ENCODE measurements around the gene NPLOC4.

The NPLOC4 gene

DNA sequence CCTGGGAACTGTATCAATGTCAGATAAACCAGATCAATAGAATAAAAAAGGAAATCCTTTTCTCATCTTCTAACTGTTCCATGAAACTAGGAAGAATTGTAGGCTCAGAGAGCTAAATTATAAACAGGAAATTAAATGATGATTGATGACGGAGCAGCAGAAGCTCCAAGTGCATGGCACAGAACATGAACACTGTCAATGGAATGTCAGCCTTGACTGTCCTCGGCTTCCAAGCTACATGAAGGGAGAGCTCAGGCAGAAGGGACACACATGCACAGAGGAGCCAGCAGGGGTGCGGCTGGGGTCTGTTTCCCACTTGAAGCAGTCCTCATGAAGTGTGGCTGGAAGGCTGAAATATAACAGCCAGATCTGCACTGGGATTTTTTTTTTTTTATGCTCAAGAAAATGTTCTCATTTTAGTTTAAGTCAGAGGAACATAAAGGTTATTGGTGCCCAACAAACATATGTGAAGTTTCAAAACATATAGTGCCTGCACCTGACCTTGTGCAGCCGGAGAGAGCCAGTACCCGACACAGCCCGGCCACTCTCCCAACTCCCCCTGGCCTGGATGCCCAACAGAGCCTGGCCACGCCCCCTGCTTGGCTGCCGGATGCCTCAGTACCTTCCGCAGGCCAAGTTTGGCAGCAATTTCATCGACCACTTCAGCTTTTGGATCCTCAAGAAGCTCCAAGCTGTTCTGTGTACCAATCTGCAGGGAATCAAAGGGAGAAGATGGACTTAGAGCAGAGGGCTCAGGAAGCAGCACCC, 37.0 kb downstream of the NPLOC4 start:
- peaks cover 3% of the 10 kb centered on the region; the same call in 1 of the 2 replicates for H3K36me3 ChIP-seq (ENCODE audit: low read length)
- no peaks in the 10 kb centered on the region for H3K9me2 ChIP-seq (replicated peaks; ENCODE audit: insufficient read depth, low read length)
- H4K20me1 ChIP-seq (ENCODE audit: low read depth, low read length) = no peaks in the 10 kb centered on the region
- H3K27ac ChIP-seq (ENCODE audit: low read depth, low read length) = no peak overlapping the region
- H3K79me2 ChIP-seq (ENCODE audit: insufficient read depth, low read length) = no peaks in the 10 kb centered on the region
- H3K4me2 ChIP-seq (ENCODE audit: low read depth, low read length, poor library complexity, severe bottlenecking) = no peak overlapping the region
- peaks cover 13% of the 10 kb centered on the region; the same call in 1 of the 2 replicates for H3F3A ChIP-seq (ENCODE audit: insufficient read depth)
- TF ChIP-seq, protein P1, sequence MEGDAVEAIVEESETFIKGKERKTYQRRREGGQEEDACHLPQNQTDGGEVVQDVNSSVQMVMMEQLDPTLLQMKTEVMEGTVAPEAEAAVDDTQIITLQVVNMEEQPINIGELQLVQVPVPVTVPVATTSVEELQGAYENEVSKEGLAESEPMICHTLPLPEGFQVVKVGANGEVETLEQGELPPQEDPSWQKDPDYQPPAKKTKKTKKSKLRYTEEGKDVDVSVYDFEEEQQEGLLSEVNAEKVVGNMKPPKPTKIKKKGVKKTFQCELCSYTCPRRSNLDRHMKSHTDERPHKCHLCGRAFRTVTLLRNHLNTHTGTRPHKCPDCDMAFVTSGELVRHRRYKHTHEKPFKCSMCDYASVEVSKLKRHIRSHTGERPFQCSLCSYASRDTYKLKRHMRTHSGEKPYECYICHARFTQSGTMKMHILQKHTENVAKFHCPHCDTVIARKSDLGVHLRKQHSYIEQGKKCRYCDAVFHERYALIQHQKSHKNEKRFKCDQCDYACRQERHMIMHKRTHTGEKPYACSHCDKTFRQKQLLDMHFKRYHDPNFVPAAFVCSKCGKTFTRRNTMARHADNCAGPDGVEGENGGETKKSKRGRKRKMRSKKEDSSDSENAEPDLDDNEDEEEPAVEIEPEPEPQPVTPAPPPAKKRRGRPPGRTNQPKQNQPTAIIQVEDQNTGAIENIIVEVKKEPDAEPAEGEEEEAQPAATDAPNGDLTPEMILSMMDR (IDR thresholded peaks at IDR 0.05; ENCODE audit: insufficient read depth, low read length, poor library complexity, severe bottlenecking) = no peak
- TF ChIP-seq EZH2phosphoT487 (conservative IDR thresholded peaks at IDR 0.05; ENCODE audit: low read length) = no peak
- H3K4me3 ChIP-seq (ENCODE audit: insufficient read depth, low read length, poor library complexity, severe bottlenecking) = no peak overlapping the region
- no peak overlapping the region for H3K9ac ChIP-seq (ENCODE audit: low read length)
- H3K9me3 ChIP-seq (ENCODE audit: insufficient read depth, low read length) = no peaks in the 10 kb centered on the region
- no peak overlapping the region for H2AFZ ChIP-seq (ENCODE audit: low read depth, low read length, severe bottlenecking)
- H3K27me3 ChIP-seq (ENCODE audit: low read length) = no peaks in the 10 kb centered on the region

DNA sequence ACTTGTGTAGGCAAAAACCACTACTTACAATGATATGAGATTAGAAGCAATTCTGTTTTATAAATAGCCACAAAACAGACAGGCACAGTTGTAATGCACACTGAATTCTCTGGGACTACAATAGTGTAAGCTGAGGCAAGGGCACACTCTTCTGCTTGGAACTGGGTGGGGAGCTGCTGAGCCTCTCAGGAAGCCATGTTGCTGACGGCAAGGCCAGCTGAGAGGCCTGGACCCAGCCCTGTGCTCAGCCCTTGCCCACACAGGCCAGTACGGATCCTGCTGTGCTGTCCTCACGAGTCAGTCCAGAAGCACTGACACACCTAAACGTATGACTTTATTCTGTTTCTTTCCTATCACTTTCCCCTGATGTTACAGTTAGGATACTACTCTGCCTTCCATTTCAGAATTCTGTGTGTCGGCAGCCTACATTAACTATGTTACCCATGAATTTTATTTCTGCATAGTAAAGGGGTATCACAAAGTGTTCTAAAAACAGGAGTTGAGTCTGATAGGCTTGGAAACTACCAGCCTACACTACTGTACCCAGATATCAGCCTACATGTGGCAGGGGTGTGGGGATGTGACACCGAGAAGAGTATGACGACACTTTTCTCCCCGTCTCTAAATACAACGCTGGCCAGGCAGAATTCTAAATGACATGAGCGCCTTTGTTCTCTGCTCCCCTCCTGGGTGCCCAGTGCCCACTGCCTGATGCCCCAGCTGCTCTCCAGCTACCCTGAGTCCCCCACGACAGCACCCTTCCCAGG, 43.6 kb downstream of the NPLOC4 start:
- H3K27ac ChIP-seq (ENCODE audit: low read depth, low read length) = no peak overlapping the region
- no peaks in the 10 kb centered on the region for H3K79me2 ChIP-seq (ENCODE audit: insufficient read depth, low read length)
- no peak overlapping the region for H2AFZ ChIP-seq (ENCODE audit: low read depth, low read length, severe bottlenecking)
- H3K36me3 ChIP-seq (ENCODE audit: low read length) = no peaks in the 10 kb centered on the region
- TF ChIP-seq, protein P1 (IDR thresholded peaks at IDR 0.05; ENCODE audit: insufficient read depth, low read length, poor library complexity, severe bottlenecking) = no peak
- no peak for TF ChIP-seq EZH2phosphoT487 (conservative IDR thresholded peaks at IDR 0.05; ENCODE audit: low read length)
- no peaks in the 10 kb centered on the region for H3K9me3 ChIP-seq (ENCODE audit: insufficient read depth, low read length)
- H3K4me2 ChIP-seq (ENCODE audit: low read depth, low read length, poor library complexity, severe bottlenecking) = no peak overlapping the region
- no peaks in the 10 kb centered on the region for H4K20me1 ChIP-seq (ENCODE audit: low read depth, low read length)
- no peaks in the 10 kb centered on the region for H3K9me2 ChIP-seq (replicated peaks; ENCODE audit: insufficient read depth, low read length)
- no peak overlapping the region for H3K9ac ChIP-seq (ENCODE audit: low read length)
- no peak overlapping the region for H3K4me3 ChIP-seq (ENCODE audit: insufficient read depth, low read length, poor library complexity, severe bottlenecking)
- H3K27me3 ChIP-seq (ENCODE audit: low read length) = no peaks in the 10 kb centered on the region
- H3F3A ChIP-seq (ENCODE audit: insufficient read depth) = no peaks in the 10 kb centered on the region

GRCh38 chr17:81591971-81592370, 44.9 kb downstream of the NPLOC4 start:
- Histone ChIP-seq H3K9me2 (replicated peaks; ENCODE audit: insufficient read depth, low read length) (no peaks in the 10 kb centered on the region), H3F3A (ENCODE audit: insufficient read depth) (no peaks in the 10 kb centered on the region), H2AFZ (ENCODE audit: low read depth, low read length, severe bottlenecking) (no peak overlapping the region), H3K9me3 (ENCODE audit: insufficient read depth, low read length) (no peaks in the 10 kb centered on the region), H3K79me2 (ENCODE audit: insufficient read depth, low read length) (no peaks in the 10 kb centered on the region), H3K4me2 (ENCODE audit: low read depth, low read length, poor library complexity, severe bottlenecking) (no peak overlapping the region), H3K27me3 (ENCODE audit: low read length) (no peaks in the 10 kb centered on the region), H4K20me1 (ENCODE audit: low read depth, low read length) (no peaks in the 10 kb centered on the region), H3K4me3 (ENCODE audit: insufficient read depth, low read length, poor library complexity, severe bottlenecking) (no peak overlapping the region), H3K9ac (ENCODE audit: low read length) (no peak overlapping the region), H3K36me3 (ENCODE audit: low read length) (peaks cover 4% of the 10 kb centered on the region; the same call in 1 of the 2 replicates), H3K27ac (ENCODE audit: low read depth, low read length) (no peak overlapping the region)
- TF ChIP-seq, protein P1 (IDR thresholded peaks at IDR 0.05; ENCODE audit: insufficient read depth, low read length, poor library complexity, severe bottlenecking) = no peak
- TF ChIP-seq EZH2phosphoT487 (conservative IDR thresholded peaks at IDR 0.05; ENCODE audit: low read length) = no peak
